HCT116 (cell line): Measurements from ENCODE around the gene HMGXB4. TPM values are rescaled to one million over a fixed set of nuclear protein-coding genes. Genes with fewer than 3 reads are reported as not detected.
A peak's percentile ranks its signal among the peaks of the same experiment; 100 is the strongest.

Experiments used
- ATAC-seq: fragments of 200-7000 bp; cut with Tn5 transposase; 2 replicates; pipeline ENCODE4 v1.9.1; 2020; ENCODE audit warnings: mild to moderate bottlenecking, moderate library complexity
- BruUV-seq: library from RNA; stranded (reverse); fragments of 400-500 nt; replicated peaks from 2 replicates; lab custom pipeline; 2021; lab: Mats Ljungman, UMichigan
- CTCF ChIA-PET: fragments of 300-600 bp; sonication (Branson Sonifier 250); formaldehyde crosslinking; loops from one replicate; lab custom pipeline; 2021; ENCODE audit warnings: antibody characterized with exemption; lab: Charles Lee
- POLR2A ChIA-PET: fragments of 300-600, 350-600 bp; sonication (Branson Sonifier 250); formaldehyde crosslinking; loops from one replicate; lab custom pipeline; 2021; ENCODE audit warnings: antibody characterized with exemption; lab: Charles Lee
- RAD21 ChIA-PET, 2 experiments: fragments of 300-600 bp; sonication (Branson Sonifier 250); formaldehyde crosslinking; loops; one replicate each; lab custom pipeline; 2023; ENCODE audit warnings: low total read pairs in 2 of 2; ENCODE audit not compliant: uncharacterized antibody in 2 of 2, unreplicated experiment in 2 of 2, low non-redundant PET in 1 of 2; lab: Charles Lee
- DNase-seq: peaks from one replicate; pipeline ENCODE4 v3.0.0-alpha.2; 2010; ENCODE audit warnings: low read depth, low spot score
- H2AFZ ChIP-seq: fragments of 200-600 bp; shearing (Covaris generic), sonication (generic); 2 replicates; pipeline ENCODE4 v1.6.1; 2017; ENCODE audit warnings: low read depth, mixed run types, mixed read lengths, antibody characterized with exemption, low read length; ENCODE audit not compliant: poor library complexity, severe bottlenecking
- H3K27ac ChIP-seq: 2 replicates; pipeline ENCODE4 v1.5.1; 2012; ENCODE audit warnings: low read depth, low read length
- H3K27me3 ChIP-seq: fragments of 200-600 bp; sonication (generic); 2 replicates; pipeline ENCODE4 v1.6.1; 2016; ENCODE audit warnings: mixed run types, low read length, mixed read lengths; ENCODE audit not compliant: insufficient read depth
- H3K36me3 ChIP-seq, 2 experiments: fragments of 200-500 bp in 1 of 2; fragments of 200-600 bp in 1 of 2; sonication (Bioruptor generic) in 1 of 2; sonication (generic) in 1 of 2; 2 replicates each; pipeline versions ENCODE4 v1.5.1 to v1.6.1; 2014 to 2016; ENCODE audit warnings: low read length in 2 of 2, inconsistent platforms in 1 of 2, mixed read lengths in 1 of 2, mixed run types in 1 of 2; ENCODE audit not compliant: insufficient read depth in 2 of 2, control insufficient read depth in 1 of 2
- H3K4me1 ChIP-seq, 2 experiments: fragments of 200-600 bp in 1 of 2; sonication (generic) in 1 of 2; 2 replicates each; pipeline versions ENCODE4 v1.5.1 to v1.6.1; 2012 to 2017; ENCODE audit warnings: low read length in 2 of 2, inconsistent platforms in 1 of 2, mild to moderate bottlenecking in 1 of 2, mixed read lengths in 1 of 2, mixed run types in 1 of 2, moderate library complexity in 1 of 2; ENCODE audit not compliant: insufficient read depth in 2 of 2, control insufficient read depth in 1 of 2
- H3K4me2 ChIP-seq: fragments of 200-600 bp; sonication (generic); 2 replicates; pipeline ENCODE4 v1.6.1; 2017; ENCODE audit warnings: mixed run types, low read length, mixed read lengths
- H3K4me3 ChIP-seq, 2 experiments: fragments of 200-600 bp in 1 of 2; sonication (generic) in 1 of 2; replicated peaks in 1 of 2; 2 replicates each; pipeline ENCODE4 v1.5.1; 2011 to 2016; ENCODE audit warnings: low read length in 2 of 2, control low read depth in 1 of 2, low read depth in 1 of 2, mild to moderate bottlenecking in 1 of 2, mixed read lengths in 1 of 2, mixed run types in 1 of 2
- H3K79me2 ChIP-seq: fragments of 200-600 bp; sonication (generic); 2 replicates; pipeline ENCODE4 v1.6.1; 2017; ENCODE audit warnings: mild to moderate bottlenecking, mixed run types, low read length, moderate library complexity, mixed read lengths; ENCODE audit not compliant: insufficient read depth
- H3K9ac ChIP-seq: fragments of 200-600 bp; sonication (generic); 2 replicates; pipeline ENCODE4 v1.6.1; 2016; ENCODE audit warnings: low read length, mixed read lengths
- H3K9me2 ChIP-seq: fragments of 200-600 bp; sonication (generic), shearing (Covaris generic); 2 replicates; pipeline ENCODE4 v1.6.1; 2017; ENCODE audit warnings: mixed run types, mild to moderate bottlenecking, moderate library complexity; ENCODE audit not compliant: insufficient read depth
- H3K9me3 ChIP-seq, 2 experiments: fragments of 200-500 bp in 1 of 2; fragments of 200-600 bp in 1 of 2; sonication (Bioruptor generic) in 1 of 2; sonication (generic) in 1 of 2; 2 replicates each; pipeline ENCODE4 v1.6.1; 2014 to 2017; ENCODE audit warnings: low read length in 2 of 2, mixed read lengths in 2 of 2, inconsistent platforms in 1 of 2, low read depth in 1 of 2, mild to moderate bottlenecking in 1 of 2, mixed run types in 1 of 2, moderate library complexity in 1 of 2; ENCODE audit not compliant: control insufficient read depth in 1 of 2, insufficient read depth in 1 of 2
- H4K20me1 ChIP-seq: fragments of 200-600 bp; sonication (generic), shearing (Covaris generic); 2 replicates; pipeline ENCODE4 v1.6.1; 2017; ENCODE audit warnings: mixed run types, mild to moderate bottlenecking, moderate library complexity; ENCODE audit not compliant: insufficient read depth
- ELF1 ChIP-seq: IDR thresholded peaks from 2 replicates; pipeline ENCODE4 v1.6.1; 2012; ENCODE audit warnings: low read depth, borderline replicate concordance
- FOSL1 ChIP-seq: IDR thresholded peaks from 2 replicates; pipeline ENCODE4 v1.6.1; 2012; ENCODE audit warnings: low read depth
- POLR2AphosphoS5 ChIP-seq: IDR thresholded peaks from 2 replicates; pipeline ENCODE4 v1.6.1; 2011; ENCODE audit warnings: mild to moderate bottlenecking, low read depth, low read length, moderate library complexity
- RAD21 ChIP-seq: IDR thresholded peaks from 2 replicates; pipeline ENCODE4 v1.6.1; 2012; ENCODE audit warnings: low read depth, mild to moderate bottlenecking
- SP1 ChIP-seq: IDR thresholded peaks from 2 replicates; pipeline ENCODE4 v1.6.1; 2012; ENCODE audit warnings: low read depth
- SRF ChIP-seq: IDR thresholded peaks from 2 replicates; pipeline ENCODE4 v1.6.1; 2012; ENCODE audit warnings: low read depth
- ZNF274 ChIP-seq: fragments of 200-500 bp; sonication (Bioruptor generic); IDR thresholded peaks from 2 replicates; pipeline ENCODE4 v1.6.1; 2014; ENCODE audit warnings: mild to moderate bottlenecking, low read depth, low read length, inconsistent platforms
- intact Hi-C: fragments of 100-400 bp; cut with micrococcal nuclease; formaldehyde crosslinking; loops from 2 replicates; pipeline ENCODE4 v1.10.0; 2022
- total RNA-seq: library from RNA; stranded (reverse); gene quantifications from one replicate; pipeline ENCODE4 v1.2.1, GENCODE V29; 2021; ENCODE audit not compliant: unreplicated experiment
- TF ChIP-seq, protein P1 (sequence below): IDR thresholded peaks from 2 replicates; pipeline ENCODE4 v1.6.1; 2012; ENCODE audit warnings: low read depth
- TF ChIP-seq, protein P2 (sequence below): IDR thresholded peaks from 2 replicates; pipeline ENCODE4 v1.6.1; 2012
- TF ChIP-seq, protein P3 (sequence below): IDR thresholded peaks from 2 replicates; pipeline ENCODE4 v1.6.1; 2012

The HMGXB4 gene
- total RNA-seq, 1 experiment from 2014 or later, result 36.7 TPM

DNA sequence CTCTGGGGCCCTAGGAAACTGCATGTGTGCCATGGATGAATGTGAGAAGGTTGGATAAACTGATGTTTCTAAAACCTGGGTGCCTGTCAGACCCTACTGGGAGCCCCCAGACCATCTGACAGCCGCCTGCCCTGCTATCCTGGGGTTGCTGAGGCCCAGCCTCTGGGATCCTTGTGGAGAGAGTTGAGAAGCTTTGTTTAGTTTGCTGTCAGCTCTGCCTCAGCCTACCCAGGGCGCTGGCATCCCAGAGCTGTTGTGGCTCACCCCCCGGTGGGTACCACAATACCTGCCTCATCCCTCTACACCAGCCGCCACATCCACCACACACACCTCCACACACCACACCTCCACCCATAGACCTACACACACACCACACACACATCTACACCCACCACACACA lies 85.1 kb downstream of the HMGXB4 start (continued):
- TF ChIP-seq, protein P1, sequence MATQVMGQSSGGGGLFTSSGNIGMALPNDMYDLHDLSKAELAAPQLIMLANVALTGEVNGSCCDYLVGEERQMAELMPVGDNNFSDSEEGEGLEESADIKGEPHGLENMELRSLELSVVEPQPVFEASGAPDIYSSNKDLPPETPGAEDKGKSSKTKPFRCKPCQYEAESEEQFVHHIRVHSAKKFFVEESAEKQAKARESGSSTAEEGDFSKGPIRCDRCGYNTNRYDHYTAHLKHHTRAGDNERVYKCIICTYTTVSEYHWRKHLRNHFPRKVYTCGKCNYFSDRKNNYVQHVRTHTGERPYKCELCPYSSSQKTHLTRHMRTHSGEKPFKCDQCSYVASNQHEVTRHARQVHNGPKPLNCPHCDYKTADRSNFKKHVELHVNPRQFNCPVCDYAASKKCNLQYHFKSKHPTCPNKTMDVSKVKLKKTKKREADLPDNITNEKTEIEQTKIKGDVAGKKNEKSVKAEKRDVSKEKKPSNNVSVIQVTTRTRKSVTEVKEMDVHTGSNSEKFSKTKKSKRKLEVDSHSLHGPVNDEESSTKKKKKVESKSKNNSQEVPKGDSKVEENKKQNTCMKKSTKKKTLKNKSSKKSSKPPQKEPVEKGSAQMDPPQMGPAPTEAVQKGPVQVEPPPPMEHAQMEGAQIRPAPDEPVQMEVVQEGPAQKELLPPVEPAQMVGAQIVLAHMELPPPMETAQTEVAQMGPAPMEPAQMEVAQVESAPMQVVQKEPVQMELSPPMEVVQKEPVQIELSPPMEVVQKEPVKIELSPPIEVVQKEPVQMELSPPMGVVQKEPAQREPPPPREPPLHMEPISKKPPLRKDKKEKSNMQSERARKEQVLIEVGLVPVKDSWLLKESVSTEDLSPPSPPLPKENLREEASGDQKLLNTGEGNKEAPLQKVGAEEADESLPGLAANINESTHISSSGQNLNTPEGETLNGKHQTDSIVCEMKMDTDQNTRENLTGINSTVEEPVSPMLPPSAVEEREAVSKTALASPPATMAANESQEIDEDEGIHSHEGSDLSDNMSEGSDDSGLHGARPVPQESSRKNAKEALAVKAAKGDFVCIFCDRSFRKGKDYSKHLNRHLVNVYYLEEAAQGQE, result no peak
- TF ChIP-seq, protein P2, sequence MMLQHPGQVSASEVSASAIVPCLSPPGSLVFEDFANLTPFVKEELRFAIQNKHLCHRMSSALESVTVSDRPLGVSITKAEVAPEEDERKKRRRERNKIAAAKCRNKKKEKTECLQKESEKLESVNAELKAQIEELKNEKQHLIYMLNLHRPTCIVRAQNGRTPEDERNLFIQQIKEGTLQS, result no peak

DNA sequence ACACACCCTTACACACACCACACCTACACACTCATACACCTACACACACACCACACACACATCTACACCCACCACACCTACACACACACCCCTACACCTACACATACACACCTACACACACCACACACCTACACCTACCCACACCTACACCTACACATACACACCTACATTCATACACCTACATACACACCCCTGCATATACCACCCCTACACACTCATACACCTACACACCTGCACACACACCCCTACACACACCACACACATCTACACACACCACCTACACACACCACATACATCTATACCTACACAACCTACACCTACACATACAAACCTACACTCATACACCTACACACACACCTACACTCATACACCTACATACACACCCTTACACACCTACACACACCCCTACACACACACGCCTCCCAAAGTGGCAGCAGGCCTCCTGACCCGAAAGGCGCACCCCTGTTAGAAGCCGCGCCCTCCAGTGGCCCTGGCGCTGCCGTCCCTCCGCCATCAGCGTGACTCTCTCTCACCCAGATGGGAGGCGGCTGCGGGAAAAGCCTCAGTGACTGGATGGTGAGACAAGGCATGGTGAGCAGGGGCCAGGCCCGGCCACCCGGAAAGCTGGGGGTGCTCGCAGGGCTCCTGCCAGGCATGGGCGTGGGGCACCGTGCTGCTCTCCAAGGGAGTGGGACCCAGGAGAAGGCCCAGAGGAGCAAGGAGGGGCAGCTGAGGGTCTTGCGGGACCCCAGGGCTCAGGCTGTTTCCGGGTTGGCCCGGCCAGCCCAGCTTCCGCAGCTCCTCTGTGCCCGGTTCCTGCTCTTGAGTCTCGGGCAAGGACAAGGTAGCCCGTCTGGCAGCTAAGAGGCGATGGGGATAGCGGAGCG lies 86.6 kb downstream of the HMGXB4 start:
- peaks cover 0 to 8% of the 10 kb centered on the region in 2 experiments; a peak in 1 of 4 replicates for H3K9me3 ChIP-seq
- H3K4me1 ChIP-seq, result no peaks in the 10 kb centered on the region
- H3K9me2 ChIP-seq, result no peaks in the 10 kb centered on the region
- no peak overlapping the region for H3K4me2 ChIP-seq
- H3K4me3 ChIP-seq, result no peak overlapping the region
- H3K79me2 ChIP-seq, result no peaks in the 10 kb centered on the region
- no peaks in the 10 kb centered on the region for H3K27me3 ChIP-seq
- ChIA-PET CTCF (no interaction called here), POLR2A (no interaction called here), RAD21 (no interaction called here)
- no peaks in the 10 kb centered on the region; a peak in 1 of 4 replicates for H3K36me3 ChIP-seq
- no peak for TF ChIP-seq ELF1
- TF ChIP-seq, protein P3, sequence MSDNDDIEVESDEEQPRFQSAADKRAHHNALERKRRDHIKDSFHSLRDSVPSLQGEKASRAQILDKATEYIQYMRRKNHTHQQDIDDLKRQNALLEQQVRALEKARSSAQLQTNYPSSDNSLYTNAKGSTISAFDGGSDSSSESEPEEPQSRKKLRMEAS, result no peak
- TF ChIP-seq SP1, result no peak
- TF ChIP-seq, protein P1, result no peak
- TF ChIP-seq ZNF274, result no peak
- no peak for TF ChIP-seq RAD21
- TF ChIP-seq SRF, result no peak
- no peak for TF ChIP-seq FOSL1
- no peak for TF ChIP-seq POLR2AphosphoS5
- no peak for ATAC-seq
- no peak overlapping the region for H2AFZ ChIP-seq
- H3K27ac ChIP-seq, result peak overlapping the region; percentile 46; the same call in 1 of the 2 replicates
- no TSS peak for BruUV-seq
- no peaks in the 10 kb centered on the region for H4K20me1 ChIP-seq
- intact Hi-C loops, result no loop called here
- no peak for DNase-seq
- H3K9ac ChIP-seq, result no peak overlapping the region
